ENCODE results near the gene PPP1R9A.

DNA sequence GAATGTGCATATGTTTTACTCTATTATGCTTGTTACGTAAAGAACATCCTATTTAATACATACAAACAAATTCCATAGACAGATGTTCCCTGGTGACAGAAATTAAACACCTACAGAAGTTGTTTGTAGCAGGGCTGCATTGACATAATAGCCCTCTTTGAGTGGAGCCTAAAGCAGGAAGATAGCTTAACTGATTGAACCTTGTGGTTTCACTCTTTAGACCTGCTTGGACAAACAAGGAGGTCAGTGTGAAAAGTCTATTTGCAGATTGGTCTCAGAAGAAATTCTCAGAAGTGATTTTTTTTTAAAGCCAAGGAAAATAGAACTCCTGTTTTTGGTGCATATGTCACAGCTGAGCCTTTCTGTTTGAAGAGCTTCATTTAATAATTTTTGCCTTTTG is 121.3 kb downstream of the PPP1R9A start:
- no peak for TF ChIP-seq ZFX (IDR thresholded peaks at IDR 0.05)
- TF ChIP-seq, protein P1, sequence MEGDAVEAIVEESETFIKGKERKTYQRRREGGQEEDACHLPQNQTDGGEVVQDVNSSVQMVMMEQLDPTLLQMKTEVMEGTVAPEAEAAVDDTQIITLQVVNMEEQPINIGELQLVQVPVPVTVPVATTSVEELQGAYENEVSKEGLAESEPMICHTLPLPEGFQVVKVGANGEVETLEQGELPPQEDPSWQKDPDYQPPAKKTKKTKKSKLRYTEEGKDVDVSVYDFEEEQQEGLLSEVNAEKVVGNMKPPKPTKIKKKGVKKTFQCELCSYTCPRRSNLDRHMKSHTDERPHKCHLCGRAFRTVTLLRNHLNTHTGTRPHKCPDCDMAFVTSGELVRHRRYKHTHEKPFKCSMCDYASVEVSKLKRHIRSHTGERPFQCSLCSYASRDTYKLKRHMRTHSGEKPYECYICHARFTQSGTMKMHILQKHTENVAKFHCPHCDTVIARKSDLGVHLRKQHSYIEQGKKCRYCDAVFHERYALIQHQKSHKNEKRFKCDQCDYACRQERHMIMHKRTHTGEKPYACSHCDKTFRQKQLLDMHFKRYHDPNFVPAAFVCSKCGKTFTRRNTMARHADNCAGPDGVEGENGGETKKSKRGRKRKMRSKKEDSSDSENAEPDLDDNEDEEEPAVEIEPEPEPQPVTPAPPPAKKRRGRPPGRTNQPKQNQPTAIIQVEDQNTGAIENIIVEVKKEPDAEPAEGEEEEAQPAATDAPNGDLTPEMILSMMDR (conservative IDR thresholded peaks at IDR 0.05), result no peak
